Measurements from ENCODE around the gene USP36.
"Not testable (repeated sequence)": the region's sequence is repeated elsewhere in the genome, so short reads cannot be mapped to it uniquely, and the experiment has no call there.

The USP36 gene

GRCh38 chr17:78840780-78841611 lies at the start of gene USP36:
Gene USP36 (minus strand): TSS chr17:78840814. CDS start chr17:78836363, 4,451 bp downstream.
- DNase-seq: peak; percentile 99

- DNase-seq: not testable (repeated sequence)
Observed at GRCh38 chr17:78890096-78890495, 49.5 kb upstream of the USP36 start.

GRCh38 chr17:78889531-78889930 lies 48.9 kb upstream of the USP36 start:
- DNase-seq: no peak

GRCh38 chr17:78888941-78889518 lies 48.4 kb upstream of the USP36 start:
- no peak for DNase-seq

GRCh38 chr17:78886954-78887353 lies 46.3 kb upstream of the USP36 start:
- DNase-seq: no peak

GRCh38 chr17:78885956-78886355 lies 45.3 kb upstream of the USP36 start:
- no peak for DNase-seq

GRCh38 chr17:78884876-78885667 lies 44.5 kb upstream of the USP36 start:
- no peak for DNase-seq

GRCh38 chr17:78884148-78884825 lies 43.7 kb upstream of the USP36 start:
- no peak for DNase-seq

GRCh38 chr17:78883533-78884131 lies 43.0 kb upstream of the USP36 start:
- DNase-seq: no peak

- DNase-seq: no peak
Observed at GRCh38 chr17:78883089-78883532, 42.5 kb upstream of the USP36 start.

- no peak for DNase-seq
Observed at GRCh38 chr17:78882540-78883088, 42.0 kb upstream of the USP36 start.

GRCh38 chr17:78879635-78880186 lies 39.1 kb upstream of the USP36 start:
- no peak for DNase-seq

GRCh38 chr17:78878871-78879527 lies 38.4 kb upstream of the USP36 start:
- no peak for DNase-seq

- no peak for DNase-seq
Observed at GRCh38 chr17:78878261-78878660, 37.6 kb upstream of the USP36 start.

GRCh38 chr17:78876954-78877517 lies 36.4 kb upstream of the USP36 start:
- DNase-seq: not testable (repeated sequence)

- no peak for DNase-seq
Observed at GRCh38 chr17:78876094-78876597, 35.5 kb upstream of the USP36 start.

GRCh38 chr17:78875363-78876093 lies 34.9 kb upstream of the USP36 start:
- no peak for DNase-seq

GRCh38 chr17:78873519-78874340 lies 33.1 kb upstream of the USP36 start:
- DNase-seq: no peak

- DNase-seq: no peak
Observed at GRCh38 chr17:78872486-78872885, 31.9 kb upstream of the USP36 start.

Measured in stimulated activated naive CD4-positive, alpha-beta T cell treated with Interleukin-2 at 50 U/mL for 16 hours (primary cell).